ENCODE measurements around the gene UBXN11. TPM values are rescaled to one million over a fixed set of nuclear protein-coding genes. Genes with fewer than 3 reads are reported as not detected.
A peak's percentile ranks its signal among the peaks of the same experiment; 100 is the strongest.

Gene UBXN11
- total RNA-seq, 1 donor from 2014 or later = 36.9 TPM

DNA sequence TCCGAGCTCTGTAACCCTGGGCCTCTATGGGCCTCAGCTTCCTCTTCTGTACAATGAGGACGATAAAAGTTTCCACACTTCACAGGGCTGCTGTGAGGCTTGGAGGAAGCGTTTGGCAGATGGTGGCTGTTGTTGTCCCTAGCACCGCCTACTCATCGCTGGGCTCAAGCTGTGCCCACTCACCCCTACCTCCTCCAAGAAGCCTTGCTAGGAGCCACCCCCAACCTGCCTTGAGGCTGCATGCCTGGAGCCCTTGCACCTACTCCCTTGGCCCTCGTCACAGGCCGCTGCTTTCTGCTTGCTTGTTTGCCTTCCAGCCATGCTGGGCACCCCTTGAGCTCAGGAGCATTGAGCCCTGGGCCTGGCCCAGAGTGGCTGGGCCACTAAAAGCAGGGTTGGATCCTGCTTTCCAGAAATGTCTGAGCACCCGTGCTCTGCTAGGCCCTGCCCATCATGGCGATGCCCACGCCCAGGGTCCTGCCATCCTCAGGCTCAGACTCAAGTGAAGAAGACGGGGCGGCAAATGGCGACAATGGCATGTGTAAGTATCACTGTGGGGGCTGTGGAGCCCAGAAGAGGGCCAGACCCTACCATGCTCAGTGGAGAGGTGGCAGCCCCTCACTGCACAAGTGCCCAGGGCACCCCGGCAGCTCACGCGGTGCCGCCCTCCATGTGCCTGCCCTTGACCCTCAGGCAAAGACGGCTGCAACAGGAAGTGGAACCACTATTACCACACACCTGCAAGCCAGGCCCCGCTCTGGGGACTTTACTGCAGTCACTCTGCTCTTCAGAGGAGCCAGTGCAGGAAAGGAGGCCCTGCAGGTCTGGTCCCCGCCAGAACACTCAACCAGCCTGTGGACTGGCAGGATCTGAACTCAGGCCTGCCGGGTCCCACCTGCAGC, 17.0 kb downstream of the UBXN11 start:
- Mint-ChIP-seq H3K36me3 (ENCODE audit: low read depth) (peaks cover 2% of the 10 kb centered on the region), H3K27ac (peak overlapping the region; percentile 100), H3K4me1 (peaks cover 92% of the 10 kb centered on the region), H3K9me3 (no peaks in the 10 kb centered on the region), H3K27me3 (no peaks in the 10 kb centered on the region), H3K4me3 (peak overlapping the region; percentile 60)
- no peak for TF ChIP-seq CTCF (IDR thresholded peaks at IDR 0.05)
- DNase-seq = peak; percentile 65
- ChIA-PET POLR2A (interaction anchor here (0.5 to 21.5 kb wide), 21 partner anchors 9 to 1343 kb away, joined by 3 to 1638 read pairs (median 4); partner anchors contain the start of genes CD52, CEP85, DHDDS and HMGN2), CTCF (interaction anchor here (1.1 to 10.4 kb wide), 8 partner anchors 10 to 55 kb away, joined by 3 to 372 read pairs (median 7); partner anchors contain the start of genes CD52, CEP85 and SH3BGRL3)
- intact Hi-C loops (cut with micrococcal nuclease) = loop anchor here (1.0 to 10.0 kb wide), 8 partner anchors 10 to 1075 kb away; partner anchors contain the start of genes CEP85, HMGN2, MAP3K6 and UBXN11
- ATAC-seq (ENCODE audit: low read depth) = peak; percentile 56

GRCh38 chr1:26288311-26288941, 18.0 kb downstream of the UBXN11 start:
- intact Hi-C loops (cut with micrococcal nuclease) = loop anchor here (2.0 to 10.0 kb wide), 3 partner anchors 54 to 1076 kb away; partner anchors contain the start of genes CEP85, HMGN2 and MAP3K6
- peak overlapping the region; percentile 60 for H3K4me3 Mint-ChIP-seq
- ATAC-seq (ENCODE audit: low read depth) = peak; percentile 19

GRCh38 chr1:26287811-26288210, 18.6 kb downstream of the UBXN11 start:
- CTCF ChIA-PET = interaction anchor here (1.2 to 10.4 kb wide), 3 partner anchors 12 to 54 kb away, joined by 5 to 372 read pairs (median 37); partner anchors contain the start of genes CD52 and CEP85
- no peaks in the 10 kb centered on the region for H3K9me3 Mint-ChIP-seq
- TF ChIP-seq CTCF (IDR thresholded peaks at IDR 0.05) = no peak
- peaks cover 11% of the 10 kb centered on the region for H3K36me3 Mint-ChIP-seq (ENCODE audit: low read depth)
- POLR2A ChIA-PET = interaction anchor here (0.6 to 21.5 kb wide), 8 partner anchors 8 to 144 kb away, joined by 4 to 1638 read pairs (median 62); partner anchors contain the start of genes CD52, CEP85, DHDDS and SH3BGRL3
- peak overlapping the region; percentile 100 for H3K27ac Mint-ChIP-seq
- intact Hi-C loops (cut with micrococcal nuclease) = loop anchor here (2.0 to 10.0 kb wide), 3 partner anchors 53 to 1077 kb away; partner anchors contain the start of genes CEP85, HMGN2 and MAP3K6
- H3K4me1 Mint-ChIP-seq = peaks cover 100% of the 10 kb centered on the region
- ATAC-seq (ENCODE audit: low read depth) (no peak), DNase-seq (no peak)
- H3K4me3 Mint-ChIP-seq = peak overlapping the region; percentile 60
- no peaks in the 10 kb centered on the region for H3K27me3 Mint-ChIP-seq

More at GRCh38 chr1:26288311-26288941, 18.0 kb downstream of the UBXN11 start:
- POLR2A ChIA-PET = interaction anchor here (0.5 to 21.5 kb wide), 21 partner anchors 8 to 1344 kb away, joined by 3 to 1638 read pairs (median 4); partner anchors contain the start of genes CD52, CEP85, DHDDS and HMGN2
- no peak for TF ChIP-seq CTCF (IDR thresholded peaks at IDR 0.05)
- H3K36me3 Mint-ChIP-seq (ENCODE audit: low read depth) = peaks cover 5% of the 10 kb centered on the region
- H3K27ac Mint-ChIP-seq = peak overlapping the region; percentile 100
- CTCF ChIA-PET = interaction anchor here (1.1 to 10.4 kb wide), 8 partner anchors 9 to 55 kb away, joined by 3 to 372 read pairs (median 7); partner anchors contain the start of genes CD52, CEP85 and SH3BGRL3
- H3K4me1 Mint-ChIP-seq = peaks cover 98% of the 10 kb centered on the region
- no peaks in the 10 kb centered on the region for H3K27me3 Mint-ChIP-seq
- peak; percentile 40 for DNase-seq
- H3K9me3 Mint-ChIP-seq = no peaks in the 10 kb centered on the region

DNA sequence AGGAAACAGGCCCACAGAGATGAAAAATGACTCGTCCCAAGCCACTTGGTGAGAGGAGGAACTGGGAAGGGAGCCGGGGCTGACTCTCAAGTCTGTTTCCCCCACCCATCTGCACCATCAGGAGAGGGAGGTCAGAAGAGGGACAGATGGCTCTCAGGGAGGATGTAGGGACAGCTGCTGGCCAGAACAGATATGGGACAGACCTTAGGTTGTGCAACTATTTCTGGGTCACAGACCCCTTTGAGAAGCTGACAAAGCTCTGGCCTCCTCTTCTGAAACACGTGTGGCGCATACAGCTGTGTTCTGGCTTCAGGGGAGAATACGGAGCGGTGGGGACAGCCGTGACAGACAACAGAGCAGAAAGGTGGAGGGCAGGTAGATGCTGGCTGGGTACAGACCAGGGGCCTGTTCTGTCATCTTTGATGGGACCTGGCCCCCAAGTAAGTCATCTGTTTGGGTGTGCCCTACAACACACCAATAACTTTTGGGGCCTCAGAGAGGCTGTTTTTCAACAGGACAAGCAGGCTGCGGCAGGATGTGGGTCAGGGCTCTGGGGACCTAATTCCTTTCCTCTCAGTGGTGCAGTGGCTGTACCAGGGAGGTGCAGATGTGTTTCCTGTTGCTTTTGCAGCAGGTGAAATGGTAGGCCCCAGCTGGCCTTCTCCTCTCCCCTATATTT, 19.3 kb downstream of the UBXN11 start:
- no peak for TF ChIP-seq CTCF (IDR thresholded peaks at IDR 0.05)
- Mint-ChIP-seq H3K36me3 (ENCODE audit: low read depth) (peaks cover 17% of the 10 kb centered on the region), H3K4me3 (peak overlapping the region; percentile 60), H3K27me3 (no peaks in the 10 kb centered on the region), H3K9me3 (no peaks in the 10 kb centered on the region), H3K27ac (peak overlapping the region; percentile 100), H3K4me1 (peaks cover 99% of the 10 kb centered on the region)
- peak; percentile 55 for DNase-seq
- intact Hi-C loops (cut with micrococcal nuclease) = loop anchor here (5.0 to 10.0 kb wide), 2 partner anchors 185 to 1078 kb away; partner anchors contain the start of genes HMGN2 and MAP3K6
- ChIA-PET POLR2A (interaction anchor here (1.4 to 21.5 kb wide), 7 partner anchors 7 to 145 kb away, joined by 3 to 1638 read pairs (median 49); partner anchors contain the start of genes CD52, CEP85, DHDDS and SH3BGRL3), CTCF (interaction anchor here (1.2 to 10.4 kb wide), 3 partner anchors 11 to 54 kb away, joined by 5 to 372 read pairs (median 37); partner anchors contain the start of genes CD52 and CEP85)
- peak; percentile 12 for ATAC-seq (ENCODE audit: low read depth)

All from activated B cell treated with CpG ODN at 0.5 μM for 24 hours (primary cell).